ENCODE data around the gene RPTOR. TPM values are rescaled to one million over a fixed set of nuclear protein-coding genes. Genes with fewer than 3 reads are reported as not detected.

The RPTOR gene
- total RNA-seq, 1 experiment from 2014 or later: 25.1 TPM

DNA sequence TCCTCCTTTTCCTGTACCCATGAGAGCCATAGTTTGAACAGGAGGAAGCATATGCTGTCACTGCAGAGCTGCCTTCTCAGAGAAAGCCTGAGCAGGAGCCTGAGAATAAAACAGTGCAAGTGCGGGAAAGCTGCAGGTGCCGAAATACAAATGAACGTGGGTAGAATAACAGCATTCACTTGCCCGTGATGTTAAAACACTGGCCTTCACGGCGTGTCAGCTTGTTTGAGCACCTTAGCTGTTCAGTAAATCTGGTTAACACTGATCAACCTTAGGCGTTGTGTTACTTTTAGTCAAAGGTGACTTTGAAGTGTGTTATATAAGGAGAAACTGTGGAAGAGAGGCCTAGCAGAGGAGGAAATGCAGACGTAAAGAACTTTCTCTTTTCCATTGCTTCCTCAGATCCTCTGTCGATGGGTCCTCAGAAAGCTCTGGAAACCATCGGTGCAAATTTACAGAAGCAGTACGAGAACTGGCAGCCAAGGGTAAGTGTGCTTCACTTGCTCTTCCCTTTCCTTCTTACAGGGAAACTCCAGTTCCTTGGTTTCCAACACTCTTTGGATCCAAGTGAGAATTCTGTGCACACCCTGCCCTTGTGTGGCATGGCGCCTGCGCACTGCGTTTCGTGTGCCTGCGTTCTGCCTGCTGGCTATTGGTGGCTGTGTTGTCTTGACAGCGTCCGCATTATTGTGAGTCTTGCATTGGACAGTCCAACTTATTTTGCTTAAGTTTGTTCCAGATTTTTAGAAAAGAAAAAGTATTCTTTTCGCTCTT, 98.9 kb downstream of the RPTOR start:
- TF ChIP-seq, protein P1, sequence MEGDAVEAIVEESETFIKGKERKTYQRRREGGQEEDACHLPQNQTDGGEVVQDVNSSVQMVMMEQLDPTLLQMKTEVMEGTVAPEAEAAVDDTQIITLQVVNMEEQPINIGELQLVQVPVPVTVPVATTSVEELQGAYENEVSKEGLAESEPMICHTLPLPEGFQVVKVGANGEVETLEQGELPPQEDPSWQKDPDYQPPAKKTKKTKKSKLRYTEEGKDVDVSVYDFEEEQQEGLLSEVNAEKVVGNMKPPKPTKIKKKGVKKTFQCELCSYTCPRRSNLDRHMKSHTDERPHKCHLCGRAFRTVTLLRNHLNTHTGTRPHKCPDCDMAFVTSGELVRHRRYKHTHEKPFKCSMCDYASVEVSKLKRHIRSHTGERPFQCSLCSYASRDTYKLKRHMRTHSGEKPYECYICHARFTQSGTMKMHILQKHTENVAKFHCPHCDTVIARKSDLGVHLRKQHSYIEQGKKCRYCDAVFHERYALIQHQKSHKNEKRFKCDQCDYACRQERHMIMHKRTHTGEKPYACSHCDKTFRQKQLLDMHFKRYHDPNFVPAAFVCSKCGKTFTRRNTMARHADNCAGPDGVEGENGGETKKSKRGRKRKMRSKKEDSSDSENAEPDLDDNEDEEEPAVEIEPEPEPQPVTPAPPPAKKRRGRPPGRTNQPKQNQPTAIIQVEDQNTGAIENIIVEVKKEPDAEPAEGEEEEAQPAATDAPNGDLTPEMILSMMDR (conservative IDR thresholded peaks at IDR 0.05): no peak
- H3K27ac ChIP-seq (ENCODE audit: insufficient read length, low read depth, low read length): no peak overlapping the region
- no peak overlapping the region for H2BK20ac ChIP-seq (ENCODE audit: low read depth, low read length, poor library complexity, severe bottlenecking)
- no peak overlapping the region for H2BK5ac ChIP-seq (ENCODE audit: insufficient read length, low read length)
- no peaks in the 10 kb centered on the region for H3K79me1 ChIP-seq (ENCODE audit: insufficient read depth, low read depth, low read length, poor library complexity, severe bottlenecking)
- H3K14ac ChIP-seq (ENCODE audit: insufficient read depth, low read length): no peak overlapping the region
- H2AFZ ChIP-seq (ENCODE audit: low read length): no peak overlapping the region
- no peak for DNase-seq
- no peak overlapping the region for H4K91ac ChIP-seq (ENCODE audit: insufficient read length, low read depth, low read length)
- peaks cover 25 to 29% of the 10 kb centered on the region in 2 experiments for H3K4me1 Mint-ChIP-seq
- no peaks in the 10 kb centered on the region for H3K27me3 Mint-ChIP-seq (ENCODE audit: low read depth)
- no peak overlapping the region for H3K4ac ChIP-seq (ENCODE audit: low read depth, low read length)
- WGBS (ENCODE audit: extremely low coverage, insufficient read length, low lambda C conversion rate): no CpG with 5 or more reads among the region's 19 CpGs
- no peak overlapping the region for H3K23ac ChIP-seq (ENCODE audit: insufficient read length, low read depth, low read length)
- no peak overlapping the region for H3K4me2 ChIP-seq (ENCODE audit: insufficient read depth, insufficient read length, low read length)
- no peaks in the 10 kb centered on the region for H3K79me2 ChIP-seq (ENCODE audit: insufficient read depth, low read length)
- H2BK15ac ChIP-seq (ENCODE audit: low read depth, low read length): no peak overlapping the region
- H3K9me3 Mint-ChIP-seq: no peaks in the 10 kb centered on the region
- no peak overlapping the region for H3K56ac ChIP-seq (ENCODE audit: insufficient read length, low read depth, low read length)
- H3T11ph ChIP-seq (ENCODE audit: low read length): no peak overlapping the region
- no peak overlapping the region for H4K8ac ChIP-seq (replicated peaks; ENCODE audit: insufficient read length, low read depth, low read length)
- no peaks in the 10 kb centered on the region for H4K20me1 ChIP-seq (ENCODE audit: control insufficient read depth, insufficient read depth, insufficient read length)
- H2AK5ac ChIP-seq (ENCODE audit: insufficient read length, low read length): no peak overlapping the region
- no peaks in the 10 kb centered on the region for H3K27me3 ChIP-seq (ENCODE audit: insufficient read depth, low read length)
- H3K27ac Mint-ChIP-seq: no peak overlapping the region; a peak in 1 of 7 replicates
- no peaks in the 10 kb centered on the region for H3K4me1 ChIP-seq (ENCODE audit: insufficient read depth, low read length)
- H3K4me3 Mint-ChIP-seq: no peak overlapping the region
- H3K36me3 Mint-ChIP-seq (ENCODE audit: insufficient read depth in 1 of 3, low read depth in 3 of 3): no peaks in the 10 kb centered on the region; a peak in 1 of 7 replicates
- no peak overlapping the region for H4K5ac ChIP-seq (ENCODE audit: insufficient read length, low read depth, low read length)
- no peak overlapping the region for H3K9ac ChIP-seq (ENCODE audit: extremely low read depth, insufficient read length, low read length)
- H3K9me3 ChIP-seq (ENCODE audit: control insufficient read depth, low read depth, low read length): no peaks in the 10 kb centered on the region
- no peaks in the 10 kb centered on the region for H3K23me2 ChIP-seq (ENCODE audit: insufficient read length, low read depth, low read length, poor library complexity, severe bottlenecking)
- H2BK12ac ChIP-seq (ENCODE audit: insufficient read length, low read depth, low read length): no peak overlapping the region
- no peak overlapping the region for H2BK120ac ChIP-seq (ENCODE audit: low read depth, low read length, poor library complexity, severe bottlenecking)
- no peak overlapping the region for H3K18ac ChIP-seq (ENCODE audit: insufficient read length, low read depth, low read length)

Data from H9 (cell line).